ENCODE measurements around the gene HTD2. TPM values are rescaled to one million over a fixed set of nuclear protein-coding genes. Genes with fewer than 3 reads are reported as not detected.

The HTD2 gene
- polyA plus RNA-seq, 4 donors = 5.4 to 13.1 (median 7.1) TPM

- Histone ChIP-seq H3K4me3 (ENCODE audit: low read depth in 1 of 3, low read length in 3 of 3) (no peak overlapping the region), H3K4me1 (ENCODE audit: control insufficient read depth in 3 of 3, insufficient read depth in 2 of 3, low read depth in 1 of 3, low read length in 2 of 3) (peaks cover 0 to 9% (median 8%) of the 10 kb centered on the region in 3 donors), H3K27ac (ENCODE audit: low read depth in 1 of 3, low read length in 2 of 3) (no peak overlapping the region), H3K9me3 (ENCODE audit: control insufficient read depth in 2 of 2, insufficient read depth in 1 of 2, low read depth in 1 of 2, low read length in 1 of 2) (no peaks in the 10 kb centered on the region), H3K27me3 (ENCODE audit: control insufficient read depth in 3 of 3, insufficient read depth in 3 of 3, low read length in 3 of 3) (no peaks in the 10 kb centered on the region), H3K36me3 (ENCODE audit: control insufficient read depth in 3 of 3, insufficient read depth in 2 of 3, low read depth in 1 of 3, low read length in 3 of 3) (peaks cover 0 to 7% (median 2%) of the 10 kb centered on the region in 3 donors)
- no peak for FAIRE-seq
- WGBS, 3 donors = 76 to 82% (median 78%) methylated on average over 3 of the region's 3 CpGs
- DNase-seq = no peak
Measured at GRCh38 chr3:58323529-58324390, 17.4 kb downstream of the HTD2 start.

- Histone ChIP-seq H3K4me3 (ENCODE audit: low read depth in 1 of 3, low read length in 3 of 3) (no peak overlapping the region), H3K36me3 (ENCODE audit: control insufficient read depth in 3 of 3, insufficient read depth in 2 of 3, low read depth in 1 of 3, low read length in 3 of 3) (peaks cover 0 to 4% (median 0%) of the 10 kb centered on the region in 3 donors), H3K4me1 (ENCODE audit: control insufficient read depth in 3 of 3, insufficient read depth in 2 of 3, low read depth in 1 of 3, low read length in 2 of 3) (peaks cover 0 to 9% (median 8%) of the 10 kb centered on the region in 3 donors), H3K27me3 (ENCODE audit: control insufficient read depth in 3 of 3, insufficient read depth in 3 of 3, low read length in 3 of 3) (no peaks in the 10 kb centered on the region), H3K9me3 (ENCODE audit: control insufficient read depth in 2 of 2, insufficient read depth in 1 of 2, low read depth in 1 of 2, low read length in 1 of 2) (no peaks in the 10 kb centered on the region), H3K27ac (ENCODE audit: low read depth in 1 of 3, low read length in 2 of 3) (peak overlapping the region in 2 of 3 donors; percentile 22 to 62)
- WGBS, 3 donors = 62 to 72% (median 71%) methylated on average over 7 of the region's 7 CpGs
- DNase-seq = no peak
- no peak for FAIRE-seq
Measured at GRCh38 chr3:58324391-58325390, 18.4 kb downstream of the HTD2 start.

GRCh38 chr3:58325525-58325992, 19.2 kb downstream of the HTD2 start:
- no peak overlapping the region for H3K4me3 ChIP-seq (ENCODE audit: low read depth in 1 of 3, low read length in 3 of 3)
- H3K27me3 ChIP-seq (ENCODE audit: control insufficient read depth in 3 of 3, insufficient read depth in 3 of 3, low read length in 3 of 3) = no peaks in the 10 kb centered on the region
- H3K36me3 ChIP-seq (ENCODE audit: control insufficient read depth in 3 of 3, insufficient read depth in 2 of 3, low read depth in 1 of 3, low read length in 3 of 3) = peaks cover 0 to 4% (median 0%) of the 10 kb centered on the region in 3 donors
- H3K27ac ChIP-seq (ENCODE audit: low read depth in 1 of 3, low read length in 2 of 3) = peak overlapping the region; percentile 27 to 89 (median 82)
- FAIRE-seq (no peak), DNase-seq (peak; percentile 65 to 85)
- H3K4me1 ChIP-seq (ENCODE audit: control insufficient read depth in 3 of 3, insufficient read depth in 2 of 3, low read depth in 1 of 3, low read length in 2 of 3) = peaks cover 0 to 9% (median 8%) of the 10 kb centered on the region in 3 donors
- H3K9me3 ChIP-seq (ENCODE audit: control insufficient read depth in 2 of 2, insufficient read depth in 1 of 2, low read depth in 1 of 2, low read length in 1 of 2) = no peaks in the 10 kb centered on the region
- 7 to 23% (median 12%) methylated on average over 2 of the region's 2 CpGs for WGBS, 3 donors

GRCh38 chr3:58326267-58326900, 20.1 kb downstream of the HTD2 start:
- no peak overlapping the region for H3K4me3 ChIP-seq (ENCODE audit: low read depth in 1 of 3, low read length in 3 of 3)
- no peak overlapping the region for H3K27ac ChIP-seq (ENCODE audit: low read depth in 1 of 3, low read length in 2 of 3)
- H3K9me3 ChIP-seq (ENCODE audit: control insufficient read depth in 2 of 2, insufficient read depth in 1 of 2, low read depth in 1 of 2, low read length in 1 of 2) = no peaks in the 10 kb centered on the region
- peaks cover 0 to 9% (median 8%) of the 10 kb centered on the region in 3 donors for H3K4me1 ChIP-seq (ENCODE audit: control insufficient read depth in 3 of 3, insufficient read depth in 2 of 3, low read depth in 1 of 3, low read length in 2 of 3)
- FAIRE-seq (no peak), DNase-seq (no peak)
- H3K27me3 ChIP-seq (ENCODE audit: control insufficient read depth in 3 of 3, insufficient read depth in 3 of 3, low read length in 3 of 3) = peaks cover 0 to 5% (median 0%) of the 10 kb centered on the region in 3 donors
- no peaks in the 10 kb centered on the region for H3K36me3 ChIP-seq (ENCODE audit: control insufficient read depth in 3 of 3, insufficient read depth in 2 of 3, low read depth in 1 of 3, low read length in 3 of 3)
- WGBS, 3 donors = 91 to 95% (median 93%) methylated on average over 8 of the region's 8 CpGs

GRCh38 chr3:58329150-58329921, 23.0 kb downstream of the HTD2 start:
- Histone ChIP-seq H3K27ac (ENCODE audit: low read depth in 1 of 3, low read length in 2 of 3) (no peak overlapping the region), H3K27me3 (ENCODE audit: control insufficient read depth in 3 of 3, insufficient read depth in 3 of 3, low read length in 3 of 3) (peaks cover 0 to 10% (median 0%) of the 10 kb centered on the region in 3 donors), H3K9me3 (ENCODE audit: control insufficient read depth in 2 of 2, insufficient read depth in 1 of 2, low read depth in 1 of 2, low read length in 1 of 2) (no peaks in the 10 kb centered on the region), H3K4me3 (ENCODE audit: low read depth in 1 of 3, low read length in 3 of 3) (no peak overlapping the region), H3K36me3 (ENCODE audit: control insufficient read depth in 3 of 3, insufficient read depth in 2 of 3, low read depth in 1 of 3, low read length in 3 of 3) (no peaks in the 10 kb centered on the region), H3K4me1 (ENCODE audit: control insufficient read depth in 3 of 3, insufficient read depth in 2 of 3, low read depth in 1 of 3, low read length in 2 of 3) (peaks cover 0 to 9% (median 8%) of the 10 kb centered on the region in 3 donors)
- DNase-seq = no peak
- 93 to 95% (median 93%) methylated on average over 8 of the region's 8 CpGs for whole genome bisulfite sequencing, 3 donors
- FAIRE-seq = no peak

- no peak for DNase-seq
- H3K27ac ChIP-seq (ENCODE audit: low read depth in 1 of 3, low read length in 2 of 3) = no peak overlapping the region
- peaks cover 0 to 11% (median 8%) of the 10 kb centered on the region in 3 donors for H3K4me1 ChIP-seq (ENCODE audit: control insufficient read depth in 3 of 3, insufficient read depth in 2 of 3, low read depth in 1 of 3, low read length in 2 of 3)
- 94 to 96% (median 94%) methylated on average over 5 of the region's 5 CpGs for WGBS, 3 donors
- H3K4me3 ChIP-seq (ENCODE audit: low read depth in 1 of 3, low read length in 3 of 3) = no peak overlapping the region
- no peaks in the 10 kb centered on the region for H3K36me3 ChIP-seq (ENCODE audit: control insufficient read depth in 3 of 3, insufficient read depth in 2 of 3, low read depth in 1 of 3, low read length in 3 of 3)
- H3K27me3 ChIP-seq (ENCODE audit: control insufficient read depth in 3 of 3, insufficient read depth in 3 of 3, low read length in 3 of 3) = peaks cover 0 to 10% (median 0%) of the 10 kb centered on the region in 3 donors
- no peak for FAIRE-seq
- H3K9me3 ChIP-seq (ENCODE audit: control insufficient read depth in 2 of 2, insufficient read depth in 1 of 2, low read depth in 1 of 2, low read length in 1 of 2) = no peaks in the 10 kb centered on the region
Measured at GRCh38 chr3:58329922-58330413, 23.6 kb downstream of the HTD2 start.

- DNase-seq (no peak), FAIRE-seq (no peak)
- Histone ChIP-seq H3K27ac (ENCODE audit: low read depth in 1 of 3, low read length in 2 of 3) (no peak overlapping the region), H3K36me3 (ENCODE audit: control insufficient read depth in 3 of 3, insufficient read depth in 2 of 3, low read depth in 1 of 3, low read length in 3 of 3) (no peaks in the 10 kb centered on the region), H3K27me3 (ENCODE audit: control insufficient read depth in 3 of 3, insufficient read depth in 3 of 3, low read length in 3 of 3) (peaks cover 0 to 10% (median 0%) of the 10 kb centered on the region in 3 donors), H3K4me1 (ENCODE audit: control insufficient read depth in 3 of 3, insufficient read depth in 2 of 3, low read depth in 1 of 3, low read length in 2 of 3) (peaks cover 0 to 2% (median 0%) of the 10 kb centered on the region in 3 donors), H3K9me3 (ENCODE audit: control insufficient read depth in 2 of 2, insufficient read depth in 1 of 2, low read depth in 1 of 2, low read length in 1 of 2) (no peaks in the 10 kb centered on the region), H3K4me3 (ENCODE audit: low read depth in 1 of 3, low read length in 3 of 3) (no peak overlapping the region)
- 79 to 87% (median 83%) methylated on average over 4 of the region's 4 CpGs for WGBS, 3 donors
Measured at GRCh38 chr3:58331593-58332152, 25.4 kb downstream of the HTD2 start.
